Right ventricle myocardium superior (tissue), 1 donor: Measurements from ENCODE around the gene ORMDL2. TPM values are rescaled to one million over a fixed set of nuclear protein-coding genes. Genes with fewer than 3 reads are reported as not detected.

ENCODE experiments used
- ATAC-seq: fragments of 200-7000 bp; cut with Tn5 transposase; one replicate; pipeline ENCODE4 v1.9.1; 2020; ENCODE audit warnings: mild to moderate bottlenecking; ENCODE audit not compliant: poor library complexity
- DNase-seq: peaks from one replicate; pipeline ENCODE4 v3.0.0-alpha.2; 2020
- intact Hi-C: fragments of 100-400 bp; cut with DNase I; formaldehyde crosslinking; loops from one replicate; pipeline ENCODE4 v1.11.2; 2022
- long read RNA-seq: library from polyadenylated mRNA; unstranded; transcript quantifications from one replicate; pipeline ENCODE4 v2.0.0, GENCODE V29; 2021
- total RNA-seq: library from RNA; stranded (reverse); fragmentation: NEBNext Ultra II Directional; extraction: Animal tissue kit (Norgen Biotek cat#: 25700); gene quantifications from one replicate; pipeline ENCODE4 v1.2.1, GENCODE V29; 2021
- donor health status: DM: no; HTN: yes; CAD: no; lungs with severe emphysema.

Gene ORMDL2, protein sequence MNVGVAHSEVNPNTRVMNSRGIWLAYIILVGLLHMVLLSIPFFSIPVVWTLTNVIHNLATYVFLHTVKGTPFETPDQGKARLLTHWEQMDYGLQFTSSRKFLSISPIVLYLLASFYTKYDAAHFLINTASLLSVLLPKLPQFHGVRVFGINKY
- 11.6 TPM for total RNA-seq
- long read RNA-seq, transcript ORMDL2-201 (4 exons, 2,141 nt), result major isoform, 5 of 5 reads
- long read RNA-seq, partial matches to known transcripts, result 0 of 5 reads
- long read RNA-seq, other reads (novel, unspliced or antisense), result 0 of 5 reads

- intact Hi-C loops, result no loop called here
- DNase-seq (peak; percentile 95), ATAC-seq (peak; percentile 98)
These were observed at the start of gene ORMDL2, which contains the start of gene SARNP for GRCh38 chr12:55817345-55818139. ORMDL2 (plus strand) TSS chr12:55818041; CDS start chr12:55819000, 959 bp downstream. SARNP (minus strand) TSS chr12:55817724; CDS start chr12:55817701, 23 bp downstream.

DNA sequence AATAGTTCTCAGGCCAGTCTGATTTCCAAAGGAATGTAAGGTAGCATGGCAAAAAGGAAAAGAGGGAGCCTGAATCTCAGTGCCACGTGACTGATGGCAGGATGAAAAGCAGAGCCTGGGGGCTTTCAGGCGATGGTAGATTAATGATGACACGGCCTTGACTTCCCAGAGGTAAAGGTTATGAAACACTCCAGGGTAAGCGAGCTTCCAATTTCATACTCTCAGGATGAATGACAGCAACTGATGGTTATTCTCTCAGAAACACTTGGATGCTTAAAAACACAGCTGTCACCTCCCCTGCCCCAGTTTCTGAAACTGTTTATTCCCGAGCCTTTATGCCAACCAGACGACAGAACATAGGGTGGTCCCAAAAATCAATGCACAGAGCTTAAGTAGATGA lies 46.1 kb upstream of the ORMDL2 start:
- intact Hi-C loops, result no loop called here
- DNase-seq (no peak), ATAC-seq (no peak)

DNA sequence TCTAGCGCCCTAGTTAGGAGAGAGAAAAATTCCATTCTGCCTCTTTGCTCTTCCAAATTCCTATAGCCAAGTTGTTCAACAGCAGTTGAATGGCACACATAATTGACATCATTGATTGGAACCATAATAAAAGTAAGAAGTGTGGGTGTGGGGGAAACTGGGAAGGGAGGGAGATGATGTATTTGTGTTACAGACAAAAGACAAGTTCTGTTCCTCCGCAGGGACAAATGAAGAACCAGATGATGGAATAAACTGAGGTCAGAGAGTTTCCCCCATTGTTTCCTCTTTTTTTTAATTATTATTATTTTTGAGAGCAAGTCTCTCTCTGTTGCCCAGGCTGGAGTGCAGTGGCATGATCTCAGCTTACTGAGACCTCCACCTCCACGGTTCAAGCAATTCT lies 40.0 kb upstream of the ORMDL2 start:
- intact Hi-C loops, result no loop called here
- ATAC-seq (no peak), DNase-seq (no peak)

DNA sequence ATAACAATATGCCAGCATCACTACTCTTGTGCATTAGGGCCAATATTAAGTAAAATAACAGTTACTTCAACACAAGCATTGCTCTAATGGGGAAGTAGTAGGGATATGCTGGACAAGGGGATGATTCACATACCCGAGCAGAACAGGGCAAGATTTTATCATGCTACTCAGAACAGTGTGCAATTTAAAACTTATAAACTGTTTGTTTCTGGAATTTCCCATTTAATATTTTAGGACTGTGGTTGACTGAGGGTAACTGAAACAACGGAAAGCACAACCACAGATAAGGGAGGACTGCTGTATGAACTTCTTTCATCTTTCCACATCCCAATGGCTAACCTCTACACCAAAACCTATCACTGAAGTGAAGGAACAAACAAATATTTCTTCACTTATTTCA lies 37.2 kb upstream of the ORMDL2 start:
- DNase-seq (no peak), ATAC-seq (no peak)
- intact Hi-C loops, result no loop called here

- intact Hi-C loops, result no loop called here
- DNase-seq (no peak), ATAC-seq (no peak)
These were observed 29.3 kb upstream of the ORMDL2 start for GRCh38 chr12:55788546-55788945.

GRCh38 chr12:55789171-55789570 lies 28.7 kb upstream of the ORMDL2 start:
- DNase-seq (no peak), ATAC-seq (no peak)
- intact Hi-C loops, result no loop called here

DNA sequence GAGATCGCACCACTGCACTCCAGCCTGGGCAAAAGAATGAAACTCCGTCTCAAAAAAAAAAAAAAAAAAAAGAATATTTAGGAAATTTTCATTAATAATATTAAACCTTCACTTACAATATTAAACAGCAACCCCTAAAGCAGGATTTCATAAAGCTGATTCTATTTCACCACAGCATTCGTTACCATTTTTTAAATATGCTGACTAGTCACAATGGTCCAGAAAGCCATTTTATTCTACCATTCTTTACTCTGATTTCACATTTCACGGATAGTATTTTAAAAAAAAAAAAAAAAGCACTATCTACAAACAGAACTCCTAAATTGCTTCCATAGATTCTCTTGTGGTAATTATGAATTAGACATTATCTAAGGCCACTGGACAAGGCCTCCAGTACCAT lies 27.9 kb upstream of the ORMDL2 start:
- DNase-seq (no peak), ATAC-seq (no peak)
- intact Hi-C loops, result loop anchor here (10.0 kb wide), 1 partner anchor 45 kb away; the partner anchor contains the start of gene GDF11

GRCh38 chr12:55795950-55796349 lies 21.9 kb upstream of the ORMDL2 start:
- ATAC-seq (no peak), DNase-seq (no peak)
- intact Hi-C loops, result loop anchor here (10.0 kb wide), 1 partner anchor 51 kb away; the partner anchor contains the start of gene GDF11

GRCh38 chr12:55797068-55797467 lies 20.8 kb upstream of the ORMDL2 start:
- ATAC-seq (peak; percentile 63), DNase-seq (no peak)
- intact Hi-C loops, result loop anchor here (10.0 kb wide), 1 partner anchor 52 kb away; the partner anchor contains the start of gene GDF11

DNA sequence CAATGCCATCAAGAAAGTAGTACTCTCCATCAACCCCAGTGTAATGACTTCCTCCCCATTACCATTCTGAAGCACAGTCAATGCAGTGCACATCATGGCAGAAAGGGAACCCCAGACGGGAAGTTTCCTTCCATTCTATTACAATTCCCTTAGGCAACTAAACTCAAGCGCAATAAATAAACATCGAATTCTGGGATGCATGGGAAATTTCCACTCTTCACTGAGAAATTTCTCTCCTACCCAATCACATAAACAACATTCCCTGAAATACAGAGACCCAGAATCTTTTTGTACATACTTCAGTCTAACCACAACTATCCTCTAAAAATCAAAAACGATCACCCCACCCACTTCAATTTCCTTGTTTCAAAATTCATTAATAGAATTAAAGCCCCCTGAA lies 20.3 kb upstream of the ORMDL2 start:
- ATAC-seq, result no peak
- DNase-seq, result no peak
- intact Hi-C loops, result loop anchor here (10.0 kb wide), 1 partner anchor 53 kb away; the partner anchor contains the start of gene GDF11

DNA sequence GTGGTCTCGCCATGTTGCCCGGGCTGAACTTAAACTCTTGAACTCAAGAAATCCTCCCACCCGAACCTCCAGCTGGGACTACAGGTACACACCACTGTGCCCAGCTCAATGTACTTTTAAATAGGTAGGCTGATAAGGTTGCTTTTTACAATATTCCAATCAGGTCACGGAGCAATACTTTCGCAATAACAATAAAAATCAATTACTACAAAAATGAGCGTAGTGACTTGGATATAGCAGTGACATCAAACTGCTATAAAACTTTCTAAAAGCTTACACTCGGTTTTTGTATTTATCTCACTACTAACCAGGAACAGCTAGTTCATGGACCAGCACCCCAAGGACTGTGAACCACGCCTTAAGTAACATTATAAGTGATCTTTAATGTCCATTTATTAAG lies 10.9 kb upstream of the ORMDL2 start:
- DNase-seq (no peak), ATAC-seq (no peak)
- intact Hi-C loops, result no loop called here

DNA sequence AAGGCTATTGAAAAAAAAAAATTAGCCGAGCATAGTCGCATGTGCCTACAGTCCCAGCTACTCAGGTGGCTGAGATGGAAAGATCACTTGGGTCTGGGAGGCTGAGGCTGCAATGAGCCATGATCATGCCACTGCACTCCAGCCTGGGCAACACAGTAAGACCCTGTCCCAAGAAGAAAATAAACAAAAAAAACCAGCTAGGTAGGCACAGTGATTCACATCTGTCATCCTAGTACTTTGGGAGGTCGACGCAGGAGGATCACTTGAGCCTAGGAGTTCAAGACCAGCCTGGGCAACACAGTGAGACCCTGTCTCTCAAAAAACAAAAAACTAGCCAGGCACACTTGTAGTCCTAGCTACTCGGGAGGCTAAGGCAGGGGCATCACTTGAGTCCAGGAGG lies 8.6 kb upstream of the ORMDL2 start:
- ATAC-seq (peak; percentile 8), DNase-seq (no peak)
- intact Hi-C loops, result no loop called here

- ATAC-seq, result no peak
- DNase-seq, result no peak
- intact Hi-C loops, result no loop called here
These were observed 5.8 kb upstream of the ORMDL2 start for GRCh38 chr12:55812088-55812487.

DNA sequence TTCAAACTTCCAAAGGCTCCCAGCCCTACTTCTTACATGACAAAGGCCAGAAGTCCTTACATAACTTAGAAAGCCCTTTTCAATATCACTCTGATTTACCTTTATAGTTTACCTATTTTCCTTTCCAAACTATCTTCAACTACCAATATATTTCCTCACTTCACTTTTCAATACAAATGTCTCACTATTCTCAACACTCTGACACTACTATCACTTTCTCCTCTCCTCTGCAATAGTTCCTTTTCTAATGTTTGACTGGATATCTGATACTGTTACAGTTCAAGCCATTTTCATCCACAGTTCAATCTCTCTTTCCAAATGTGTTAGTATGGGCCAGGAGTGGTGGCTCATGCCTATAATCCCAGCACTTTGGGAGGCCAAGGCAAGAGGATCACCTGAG lies 3.6 kb upstream of the ORMDL2 start:
- DNase-seq, result no peak
- intact Hi-C loops, result no loop called here

DNA sequence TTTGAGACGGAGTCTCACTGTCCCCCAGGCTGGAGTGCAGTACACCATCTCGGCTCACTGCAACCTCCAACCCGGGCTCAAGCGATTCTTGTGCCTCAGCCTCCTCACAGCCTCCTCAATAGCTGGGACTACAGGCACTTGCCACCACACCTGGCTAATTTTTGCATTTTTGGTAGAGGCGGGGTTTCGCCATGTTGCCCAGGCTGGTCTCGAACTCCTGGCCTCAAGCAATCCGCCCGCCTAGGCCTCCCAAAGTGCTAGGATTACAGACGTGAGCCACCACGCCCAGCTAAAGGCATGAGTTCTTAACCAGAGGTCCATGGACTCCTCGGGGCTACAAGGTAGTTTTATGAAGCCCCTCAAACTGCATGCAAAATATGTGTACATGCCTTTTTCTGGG lies 2.4 kb upstream of the ORMDL2 start:
- ATAC-seq (no peak), DNase-seq (no peak)
- intact Hi-C loops, result no loop called here

More for the DNA sequence above, 3.6 kb upstream of the ORMDL2 start:
- ATAC-seq, result no peak

GRCh38 chr12:55816881-55817344 lies 928 bp upstream of the ORMDL2 start:
- intact Hi-C loops, result no loop called here
- ATAC-seq (no peak), DNase-seq (no peak)

- ATAC-seq (peak; percentile 69), DNase-seq (no peak)
- intact Hi-C loops, result no loop called here
These were observed 393 bp downstream of the ORMDL2 start for GRCh38 chr12:55818140-55818728.

GRCh38 chr12:55818886-55819285 lies 1.0 kb downstream of the ORMDL2 start:
- intact Hi-C loops, result no loop called here
- no peak for DNase-seq
- no peak for ATAC-seq

DNA sequence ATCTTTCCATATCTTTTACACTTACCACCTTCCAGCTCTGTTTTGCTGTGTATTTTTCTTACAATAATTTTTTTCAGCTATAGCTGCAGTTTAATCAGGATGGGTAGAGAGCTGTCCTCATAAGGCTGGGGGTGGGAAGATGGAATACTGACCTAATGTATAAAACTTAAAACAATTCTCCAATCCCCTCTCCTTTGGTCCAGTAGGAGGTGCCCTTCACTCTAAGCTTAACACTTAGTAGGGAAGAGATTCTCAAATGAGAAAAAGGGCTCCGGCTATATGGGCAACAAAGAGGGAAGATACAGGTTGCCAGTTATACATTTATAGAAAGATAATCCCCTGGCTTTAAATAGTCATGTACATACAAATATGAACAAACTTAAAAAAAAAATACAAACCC lies 2.8 kb downstream of the ORMDL2 start:
- ATAC-seq (no peak), DNase-seq (no peak)
- intact Hi-C loops, result no loop called here
